ENCODE data around the gene BPHL.

The BPHL gene

GRCh38 chr6:3139090-3139903, 20.8 kb downstream of the BPHL start:
- Histone ChIP-seq H3K36me3 (ENCODE audit: control insufficient read depth in 4 of 4, insufficient read depth in 4 of 4, low read length in 3 of 4) (peaks cover 0 to 26% (median 15%) of the 10 kb centered on the region in 4 experiments), H3K4me1 (ENCODE audit: control extremely low read depth in 1 of 4, control insufficient read depth in 4 of 4, insufficient read depth in 4 of 4, low read length in 3 of 4) (peaks cover 4 to 16% (median 16%) of the 10 kb centered on the region in 4 experiments), H3K4me3 (ENCODE audit: control insufficient read depth in 1 of 7, extremely low read depth in 1 of 7, insufficient read depth in 4 of 7, low read depth in 2 of 7, low read length in 6 of 7) (peak overlapping the region in 1 of 7 experiments; percentile 52), H3K27ac (ENCODE audit: insufficient read depth in 1 of 2, low read depth in 1 of 2, low read length in 2 of 2, poor library complexity in 1 of 2, severe bottlenecking in 2 of 2) (no peak overlapping the region), H3K27me3 (replicated peaks in 2 of 5; ENCODE audit: control insufficient read depth in 4 of 5, insufficient read depth in 5 of 5, low read length in 4 of 5) (no peaks in the 10 kb centered on the region), H3K9me3 (ENCODE audit: control extremely low read depth in 1 of 5, control insufficient read depth in 4 of 5, insufficient read depth in 2 of 5, low read depth in 1 of 5, low read length in 4 of 5) (no peaks in the 10 kb centered on the region)
- ChIA-PET CTCF (interaction anchor here (0.9 to 1.8 kb wide), 7 partner anchors 9 to 113 kb away, joined by 3 to 7 read pairs (median 4); no protein-coding TSS in a partner anchor), POLR2A (no interaction called here)
- peak in 2 of 3 donors; percentile 71 to 80 for DNase-seq
- 37% methylated on average over 11 of the region's 14 CpGs for WGBS (ENCODE audit: insufficient coverage)

GRCh38 chr6:3140201-3140600, 21.7 kb downstream of the BPHL start:
- Histone ChIP-seq H3K36me3 (ENCODE audit: control insufficient read depth in 4 of 4, insufficient read depth in 4 of 4, low read length in 3 of 4) (peaks cover 0 to 26% (median 16%) of the 10 kb centered on the region in 4 experiments), H3K4me1 (ENCODE audit: control extremely low read depth in 1 of 4, control insufficient read depth in 4 of 4, insufficient read depth in 4 of 4, low read length in 3 of 4) (peaks cover 4 to 16% (median 16%) of the 10 kb centered on the region in 4 experiments), H3K27me3 (replicated peaks in 2 of 5; ENCODE audit: control insufficient read depth in 4 of 5, insufficient read depth in 5 of 5, low read length in 4 of 5) (no peaks in the 10 kb centered on the region), H3K4me3 (ENCODE audit: control insufficient read depth in 1 of 7, extremely low read depth in 1 of 7, insufficient read depth in 4 of 7, low read depth in 2 of 7, low read length in 6 of 7) (no peak overlapping the region), H3K9me3 (ENCODE audit: control extremely low read depth in 1 of 5, control insufficient read depth in 4 of 5, insufficient read depth in 2 of 5, low read depth in 1 of 5, low read length in 4 of 5) (no peaks in the 10 kb centered on the region), H3K27ac (ENCODE audit: insufficient read depth in 1 of 2, low read depth in 1 of 2, low read length in 2 of 2, poor library complexity in 1 of 2, severe bottlenecking in 2 of 2) (no peak overlapping the region)
- CTCF ChIA-PET = interaction anchor here (0.9 to 1.8 kb wide), 6 partner anchors 10 to 112 kb away, joined by 3 to 7 read pairs (median 4); no protein-coding TSS in a partner anchor
- 98% methylated on average over 20 of the region's 20 CpGs for WGBS (ENCODE audit: insufficient coverage)
- no peak for DNase-seq
- POLR2A ChIA-PET = no interaction called here

- Histone ChIP-seq H3K27me3 (replicated peaks in 2 of 5; ENCODE audit: control insufficient read depth in 4 of 5, insufficient read depth in 5 of 5, low read length in 4 of 5) (no peaks in the 10 kb centered on the region), H3K36me3 (ENCODE audit: control insufficient read depth in 4 of 4, insufficient read depth in 4 of 4, low read length in 3 of 4) (peaks cover under 1 to 18% (median 8%) of the 10 kb centered on the region in 4 experiments), H3K4me3 (ENCODE audit: control insufficient read depth in 1 of 7, extremely low read depth in 1 of 7, insufficient read depth in 4 of 7, low read depth in 2 of 7, low read length in 6 of 7) (no peak overlapping the region), H3K9me3 (ENCODE audit: control extremely low read depth in 1 of 5, control insufficient read depth in 4 of 5, insufficient read depth in 2 of 5, low read depth in 1 of 5, low read length in 4 of 5) (no peaks in the 10 kb centered on the region), H3K4me1 (ENCODE audit: control extremely low read depth in 1 of 4, control insufficient read depth in 4 of 4, insufficient read depth in 4 of 4, low read length in 3 of 4) (peaks cover 4 to 16% (median 16%) of the 10 kb centered on the region in 4 experiments), H3K27ac (ENCODE audit: insufficient read depth in 1 of 2, low read depth in 1 of 2, low read length in 2 of 2, poor library complexity in 1 of 2, severe bottlenecking in 2 of 2) (no peak overlapping the region)
- ChIA-PET CTCF (interaction anchor here (1.1 to 1.4 kb wide), 2 partner anchors 10 to 98 kb away, joined by 3 read pairs; no protein-coding TSS in a partner anchor), POLR2A (interaction anchor here (0.6 kb wide), 1 partner anchor 1394 kb away, joined by 3 read pairs; no protein-coding TSS in a partner anchor)
- DNase-seq = no peak
Measured at GRCh38 chr6:3142536-3142935, 24.0 kb downstream of the BPHL start.

GRCh38 chr6:3143158-3143557, 24.6 kb downstream of the BPHL start:
- DNase-seq = no peak
- H3K36me3 ChIP-seq (ENCODE audit: control insufficient read depth in 4 of 4, insufficient read depth in 4 of 4, low read length in 3 of 4) = peaks cover 3 to 22% (median 11%) of the 10 kb centered on the region in 4 experiments
- peaks cover 4 to 16% (median 16%) of the 10 kb centered on the region in 4 experiments for H3K4me1 ChIP-seq (ENCODE audit: control extremely low read depth in 1 of 4, control insufficient read depth in 4 of 4, insufficient read depth in 4 of 4, low read length in 3 of 4)
- no peak overlapping the region for H3K4me3 ChIP-seq (ENCODE audit: control insufficient read depth in 1 of 7, extremely low read depth in 1 of 7, insufficient read depth in 4 of 7, low read depth in 2 of 7, low read length in 6 of 7)
- ChIA-PET CTCF (interaction anchor here (1.1 to 1.4 kb wide), 2 partner anchors 10 to 97 kb away, joined by 3 read pairs; no protein-coding TSS in a partner anchor), POLR2A (no interaction called here)
- peaks cover 0 to 6% (median 0%) of the 10 kb centered on the region in 5 experiments for H3K9me3 ChIP-seq (ENCODE audit: control extremely low read depth in 1 of 5, control insufficient read depth in 4 of 5, insufficient read depth in 2 of 5, low read depth in 1 of 5, low read length in 4 of 5)
- H3K27ac ChIP-seq (ENCODE audit: insufficient read depth in 1 of 2, low read depth in 1 of 2, low read length in 2 of 2, poor library complexity in 1 of 2, severe bottlenecking in 2 of 2) = no peak overlapping the region
- H3K27me3 ChIP-seq (replicated peaks in 2 of 5; ENCODE audit: control insufficient read depth in 4 of 5, insufficient read depth in 5 of 5, low read length in 4 of 5) = no peaks in the 10 kb centered on the region
- 100% methylated on average over 5 of the region's 6 CpGs for WGBS (ENCODE audit: insufficient coverage)

GRCh38 chr6:3144571-3144970, 26.1 kb downstream of the BPHL start:
- Histone ChIP-seq H3K27me3 (replicated peaks in 2 of 5; ENCODE audit: control insufficient read depth in 4 of 5, insufficient read depth in 5 of 5, low read length in 4 of 5) (no peaks in the 10 kb centered on the region), H3K36me3 (ENCODE audit: control insufficient read depth in 4 of 4, insufficient read depth in 4 of 4, low read length in 3 of 4) (peaks cover 3 to 26% (median 12%) of the 10 kb centered on the region in 4 experiments), H3K9me3 (ENCODE audit: control extremely low read depth in 1 of 5, control insufficient read depth in 4 of 5, insufficient read depth in 2 of 5, low read depth in 1 of 5, low read length in 4 of 5) (peaks cover 0 to 7% (median 0%) of the 10 kb centered on the region in 5 experiments), H3K4me3 (ENCODE audit: control insufficient read depth in 1 of 7, extremely low read depth in 1 of 7, insufficient read depth in 4 of 7, low read depth in 2 of 7, low read length in 6 of 7) (no peak overlapping the region), H3K4me1 (ENCODE audit: control extremely low read depth in 1 of 4, control insufficient read depth in 4 of 4, insufficient read depth in 4 of 4, low read length in 3 of 4) (peaks cover 0 to 7% (median 7%) of the 10 kb centered on the region in 4 experiments), H3K27ac (ENCODE audit: insufficient read depth in 1 of 2, low read depth in 1 of 2, low read length in 2 of 2, poor library complexity in 1 of 2, severe bottlenecking in 2 of 2) (no peak overlapping the region)
- ChIA-PET POLR2A (no interaction called here), CTCF (no interaction called here)
- 98% methylated on average over 7 of the region's 8 CpGs for WGBS (ENCODE audit: insufficient coverage)
- DNase-seq = no peak

GRCh38 chr6:3147914-3148757, 29.6 kb downstream of the BPHL start:
- POLR2A ChIA-PET = no interaction called here
- 100% methylated on average over 4 of the region's 6 CpGs for WGBS (ENCODE audit: insufficient coverage)
- peaks cover 0 to 7% (median 0%) of the 10 kb centered on the region in 5 experiments for H3K9me3 ChIP-seq (ENCODE audit: control extremely low read depth in 1 of 5, control insufficient read depth in 4 of 5, insufficient read depth in 2 of 5, low read depth in 1 of 5, low read length in 4 of 5)
- CTCF ChIA-PET = interaction anchor here (1.4 kb wide), 2 partner anchors 9 to 19 kb away, joined by 3 to 7 read pairs; partner anchors contain the start of gene TUBB2A
- no peak overlapping the region for H3K4me3 ChIP-seq (ENCODE audit: control insufficient read depth in 1 of 7, extremely low read depth in 1 of 7, insufficient read depth in 4 of 7, low read depth in 2 of 7, low read length in 6 of 7)
- no peak overlapping the region for H3K27ac ChIP-seq (ENCODE audit: insufficient read depth in 1 of 2, low read depth in 1 of 2, low read length in 2 of 2, poor library complexity in 1 of 2, severe bottlenecking in 2 of 2)
- H3K36me3 ChIP-seq (ENCODE audit: control insufficient read depth in 4 of 4, insufficient read depth in 4 of 4, low read length in 3 of 4) = peaks cover 3 to 23% (median 12%) of the 10 kb centered on the region in 4 experiments
- no peak for DNase-seq
- H3K4me1 ChIP-seq (ENCODE audit: control extremely low read depth in 1 of 4, control insufficient read depth in 4 of 4, insufficient read depth in 4 of 4, low read length in 3 of 4) = no peaks in the 10 kb centered on the region
- peaks cover 0 to 4% (median 0%) of the 10 kb centered on the region in 5 experiments for H3K27me3 ChIP-seq (replicated peaks in 2 of 5; ENCODE audit: control insufficient read depth in 4 of 5, insufficient read depth in 5 of 5, low read length in 4 of 5)
